H4 (cell line): Measurements from ENCODE around the gene ADAM12. TPM values are rescaled to one million over a fixed set of nuclear protein-coding genes. Genes with fewer than 3 reads are reported as not detected.
A peak's percentile ranks its signal among the peaks of the same experiment; 100 is the strongest.

ENCODE experiments used
- DNase-seq: peaks from one replicate; pipeline ENCODE4 v3.0.0-alpha.2; 2015; ENCODE audit warnings: low spot score
- total RNA-seq: library from RNA; depleted of rRNA; stranded (reverse); fragments of >200 nt; shearing (Covaris generic); gene quantifications from 2 replicates; pipeline ENCODE4 v1.2.3, GENCODE V29; 2014

The ADAM12 gene
- total RNA-seq, 1 experiment from 2014 or later = 2.0 TPM

- no peak for DNase-seq
Observed at GRCh38 chr10:126115886-126116285, 272.4 kb downstream of the ADAM12 start.

- DNase-seq = no peak
Observed at GRCh38 chr10:126114884-126115555, 273.3 kb downstream of the ADAM12 start.

DNA sequence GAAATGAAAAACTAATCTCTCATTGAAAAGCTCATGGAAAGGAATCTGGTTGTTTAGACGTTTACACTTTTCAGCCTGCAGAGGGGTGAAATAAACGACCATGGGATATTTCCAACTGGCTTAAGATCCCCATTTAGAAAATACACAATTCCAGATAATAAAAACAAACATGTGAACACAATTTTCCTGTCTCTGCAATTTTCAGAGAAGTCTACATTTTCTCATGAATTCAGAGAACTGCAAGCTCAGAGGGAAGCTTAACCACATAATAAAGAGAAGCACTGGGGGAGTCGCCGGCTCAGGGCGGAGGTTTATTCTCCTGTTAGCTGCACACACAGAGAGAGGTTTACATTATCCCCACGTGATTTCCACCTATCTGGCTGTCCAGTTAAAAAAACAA lies 276.8 kb downstream of the ADAM12 start:
- DNase-seq = no peak

DNA sequence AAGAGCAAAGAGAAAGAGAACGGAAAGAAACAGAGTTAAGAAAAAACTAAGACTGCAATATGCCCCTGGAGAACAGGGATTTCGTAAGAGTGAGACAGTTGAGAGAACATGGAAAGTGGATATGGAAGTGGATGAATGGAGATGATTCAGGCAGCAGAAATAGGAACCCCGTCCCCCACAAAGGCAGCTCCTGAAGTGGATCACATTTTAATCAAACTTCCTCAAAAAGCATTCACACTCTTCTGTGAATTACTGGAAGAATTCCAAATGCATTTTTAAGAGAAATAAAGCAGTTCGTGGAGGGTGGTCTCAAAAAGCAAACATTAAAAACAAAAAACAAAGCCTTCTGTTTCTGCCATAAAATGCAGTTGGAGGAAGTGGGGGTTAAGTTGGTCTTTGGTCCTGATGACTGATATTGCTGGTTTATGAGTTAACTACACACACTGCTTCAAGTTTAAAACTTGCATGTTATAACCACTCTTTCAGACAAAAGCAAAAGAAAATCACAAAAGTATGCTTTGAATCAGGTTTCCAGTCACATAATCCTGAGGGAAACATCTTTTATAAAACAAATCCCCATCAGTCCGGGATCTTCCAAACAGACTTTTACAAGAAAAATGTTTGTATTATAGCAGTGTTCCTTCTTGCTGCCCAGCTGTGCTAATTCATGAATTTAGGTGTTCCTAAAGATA lies 277.6 kb downstream of the ADAM12 start:
- no peak for DNase-seq

GRCh38 chr10:126109893-126110292 lies 278.4 kb downstream of the ADAM12 start:
- no peak for DNase-seq

GRCh38 chr10:126108693-126109092 lies 279.6 kb downstream of the ADAM12 start:
- no peak for DNase-seq

GRCh38 chr10:126104767-126105166 lies 283.5 kb downstream of the ADAM12 start:
- DNase-seq = no peak

DNA sequence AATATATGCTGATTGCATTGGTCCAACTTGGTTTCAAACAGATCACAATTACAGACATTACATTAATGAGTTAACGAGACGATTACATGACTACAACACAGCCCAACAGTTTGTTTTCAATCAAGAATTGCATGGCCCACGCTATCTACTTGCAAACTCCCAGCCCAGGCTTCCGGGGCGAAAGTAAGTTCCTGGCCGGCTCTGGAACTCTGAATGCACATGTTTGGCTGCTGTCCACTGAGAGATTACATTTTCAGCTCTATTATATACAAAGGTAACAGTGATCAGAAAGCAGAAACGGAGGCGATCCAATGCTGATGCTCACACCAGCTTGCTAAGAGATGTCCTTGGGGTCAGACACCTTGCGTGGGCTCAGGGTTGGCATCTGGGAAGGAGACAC lies 285.6 kb downstream of the ADAM12 start:
- DNase-seq = no peak

GRCh38 chr10:126101736-126102135 lies 286.5 kb downstream of the ADAM12 start:
- DNase-seq = no peak

DNA sequence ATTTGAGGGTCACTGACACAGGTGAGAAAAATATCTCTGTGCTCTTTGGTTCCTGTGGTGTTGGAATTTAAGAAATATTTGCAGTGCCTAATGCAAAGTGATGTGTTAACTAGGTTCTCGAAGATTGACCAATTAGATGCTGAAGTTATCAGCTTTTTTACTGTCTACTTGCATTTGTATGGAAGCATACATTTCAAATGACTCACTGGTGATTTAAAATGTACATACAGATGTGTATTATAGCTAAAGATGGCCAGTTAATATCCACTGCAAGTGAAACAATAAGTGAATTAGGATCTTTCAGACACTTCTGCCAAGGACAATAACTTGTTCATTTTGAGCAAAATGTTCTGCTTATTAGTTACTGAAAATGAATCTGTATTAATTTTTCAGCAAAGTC lies 287.0 kb downstream of the ADAM12 start:
- no peak for DNase-seq

DNA sequence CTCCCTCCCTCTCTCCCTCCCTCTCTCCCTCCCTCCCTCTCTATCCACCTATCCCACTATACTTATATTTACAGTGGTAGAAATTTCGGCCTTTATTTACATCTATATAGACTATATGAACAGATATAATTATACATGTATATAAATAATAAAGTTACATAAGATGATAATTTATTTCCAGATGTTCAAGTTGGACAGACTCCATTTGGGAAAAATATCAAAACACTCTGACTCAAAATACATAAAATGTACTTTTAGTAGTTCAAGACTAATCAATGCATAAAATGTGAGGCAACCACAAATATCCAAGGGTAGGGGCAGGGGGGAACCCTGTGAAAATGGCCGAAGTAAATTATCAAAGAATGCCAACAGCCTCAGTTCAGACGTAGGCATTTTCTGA lies 288.9 kb downstream of the ADAM12 start:
- no peak for DNase-seq

DNA sequence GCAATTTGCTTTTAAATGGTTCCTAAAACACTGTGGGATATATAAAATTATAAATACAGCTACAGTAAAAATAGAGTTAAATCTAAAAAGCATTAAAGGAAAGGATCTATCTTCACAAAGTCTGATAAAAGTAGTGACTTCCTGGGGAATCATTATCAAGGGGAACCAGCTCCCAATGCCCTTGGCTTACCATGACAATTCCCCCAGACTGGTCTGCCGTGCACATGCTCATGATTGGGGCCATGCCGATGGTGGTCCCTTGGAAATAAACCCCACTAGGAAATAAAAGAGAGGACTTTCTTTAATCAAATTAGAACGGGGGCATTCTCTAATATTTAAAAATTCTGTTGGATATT lies 290.1 kb downstream of the ADAM12 start:
- no peak for DNase-seq

DNA sequence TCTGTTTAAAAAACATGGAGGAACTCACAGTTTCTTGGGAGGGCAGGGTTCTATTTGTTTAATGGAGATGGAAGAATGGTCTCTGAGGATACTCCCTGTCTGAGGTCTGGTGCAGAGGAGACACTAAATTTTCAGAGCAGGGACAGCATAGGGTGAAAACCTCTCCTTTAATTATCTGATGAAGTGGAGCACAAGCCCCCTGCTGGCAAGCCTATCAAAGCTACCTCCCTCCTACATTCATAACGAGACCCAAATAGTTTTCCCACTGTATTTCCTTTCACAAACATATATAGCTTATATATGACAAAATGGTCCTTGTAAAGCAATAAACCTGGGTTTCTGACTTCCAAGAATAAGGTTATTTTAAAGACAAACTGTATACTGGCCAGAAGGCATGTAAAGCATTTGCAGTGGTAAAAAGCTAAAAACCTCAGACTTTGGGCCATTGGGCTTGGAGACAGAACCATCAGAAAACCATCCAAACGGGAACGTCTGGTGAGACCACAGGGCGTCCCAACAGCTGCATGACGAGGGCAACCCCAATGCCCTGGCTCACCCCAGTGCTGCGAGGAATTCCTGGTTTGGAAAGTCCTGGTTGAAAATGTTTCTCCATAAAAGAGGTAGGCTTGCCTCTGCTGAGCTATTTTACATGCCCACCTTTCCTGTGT lies 290.6 kb downstream of the ADAM12 start:
- no peak for DNase-seq

DNA sequence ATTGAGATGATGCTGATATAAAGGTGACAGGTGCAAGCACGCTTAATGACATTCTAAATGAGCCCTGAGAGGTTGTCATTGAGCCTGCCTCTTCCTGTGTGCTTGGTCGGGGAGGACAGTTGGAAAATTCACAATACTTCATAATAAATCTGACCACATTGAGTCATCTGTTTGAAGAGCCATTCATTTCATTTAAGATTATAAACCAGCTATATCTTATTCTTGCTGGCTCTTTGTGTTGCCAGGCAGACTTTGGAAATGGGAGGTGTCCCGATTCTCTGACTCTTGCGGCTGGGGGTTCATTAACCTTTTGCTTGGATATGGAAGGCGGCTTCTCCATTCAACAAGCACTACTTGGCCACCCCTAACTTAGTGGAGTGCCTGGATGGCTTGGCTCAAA lies 293.7 kb downstream of the ADAM12 start:
- DNase-seq = no peak

GRCh38 chr10:126092366-126093215 lies 295.7 kb downstream of the ADAM12 start:
- no peak for DNase-seq

DNA sequence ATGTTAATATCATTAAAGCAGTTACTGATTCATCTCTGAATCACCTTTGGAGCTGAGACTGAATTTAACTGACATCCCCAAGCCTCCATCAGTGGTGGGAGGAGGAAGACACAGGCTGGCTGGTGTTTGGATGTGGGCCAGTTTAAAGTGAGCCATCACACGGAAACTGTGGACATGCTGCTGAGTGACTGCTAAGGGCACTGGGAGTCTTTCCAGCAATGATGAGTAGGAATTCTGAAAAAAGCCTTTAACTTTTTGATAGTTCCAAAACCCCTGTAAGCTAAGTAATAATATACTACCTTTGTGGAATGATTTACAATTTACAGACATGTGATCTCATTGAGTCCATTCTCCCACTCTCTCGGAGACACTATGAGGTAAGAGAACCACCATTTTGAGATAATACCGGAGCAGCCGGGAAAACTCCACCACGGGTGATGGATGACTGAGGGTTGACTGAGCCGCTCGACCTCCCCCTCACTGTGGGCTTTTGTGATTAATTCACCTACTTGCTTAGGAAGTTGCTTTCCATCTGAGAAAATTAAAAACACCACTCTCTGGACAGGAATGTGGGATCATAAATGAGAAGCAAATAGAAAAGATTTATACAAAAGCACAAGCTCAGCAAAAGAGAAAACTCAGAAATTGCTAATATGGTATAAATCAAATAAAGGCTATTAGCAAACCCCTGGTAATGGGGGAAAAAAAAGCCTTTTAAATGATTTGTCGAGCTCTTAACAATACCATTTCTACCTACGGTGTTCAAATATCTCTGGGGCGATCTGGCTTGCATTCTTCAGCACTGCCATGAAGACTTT lies 297.2 kb downstream of the ADAM12 start:
- DNase-seq = peak; percentile 67

GRCh38 chr10:126090443-126090842 lies 297.8 kb downstream of the ADAM12 start:
- DNase-seq = no peak

DNA sequence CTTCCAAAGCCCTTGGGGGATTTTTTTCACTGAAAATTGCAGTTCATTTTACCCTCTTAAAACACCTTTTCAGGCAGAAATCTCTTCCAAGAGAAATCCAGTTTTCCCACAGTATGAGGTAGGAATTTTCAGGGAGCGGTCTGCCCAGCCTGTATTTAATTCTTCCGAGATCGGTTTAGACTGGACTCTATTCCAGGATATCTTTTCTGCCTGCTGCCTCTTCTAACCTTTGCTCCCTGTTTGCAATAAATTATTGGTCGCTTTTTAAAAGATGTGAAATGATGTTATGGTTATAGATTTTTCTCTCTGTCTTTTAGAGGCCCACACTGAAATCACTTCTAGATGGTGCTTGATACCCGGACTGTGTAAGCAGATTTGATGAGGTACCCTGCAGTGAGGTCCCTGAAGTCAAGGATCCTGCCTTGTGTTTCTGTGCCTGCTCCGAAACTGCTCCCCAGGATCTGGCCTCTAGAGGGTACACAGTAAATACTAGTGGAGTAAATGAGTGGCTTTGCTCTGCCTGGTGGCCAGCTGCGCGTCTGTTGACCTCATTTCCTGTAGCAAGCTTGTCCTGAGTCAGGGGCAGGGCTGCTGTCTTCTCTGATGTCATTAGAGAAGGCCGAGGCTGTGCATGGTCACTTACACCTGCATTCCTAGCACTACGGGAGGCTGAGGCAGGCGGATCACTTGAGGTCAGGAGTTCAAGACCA lies 300.3 kb downstream of the ADAM12 start:
- DNase-seq = peak; percentile 56

- no peak for DNase-seq
Observed at GRCh38 chr10:126087153-126087680, 301.1 kb downstream of the ADAM12 start.

GRCh38 chr10:126085806-126086205 lies 302.5 kb downstream of the ADAM12 start:
- no peak for DNase-seq
